H1 (cell line): Measurements from ENCODE around the gene IL9R. TPM values are rescaled to one million over a fixed set of nuclear protein-coding genes. Genes with fewer than 3 reads are reported as not detected.
"Not testable (repeated sequence)": the region's sequence is repeated elsewhere in the genome, so short reads cannot be mapped to it uniquely, and the experiment has no call there.

Source experiments
- CTCF ChIA-PET: fragments of 300-600 bp; sonication (Branson Sonifier 250); formaldehyde crosslinking; loops from one replicate; lab custom pipeline; 2021; ENCODE audit not compliant: partially characterized antibody; lab: Charles Lee
- POLR2A ChIA-PET: fragments of 300-600 bp; sonication (Branson Sonifier 250); formaldehyde crosslinking; loops from one replicate; lab custom pipeline; 2021; ENCODE audit warnings: inconsistent platforms; ENCODE audit not compliant: partially characterized antibody; lab: Charles Lee
- DNase-seq, 2 experiments: peaks; one replicate each; pipeline versions ENCODE4 v3.0.0 to v3.0.0-alpha.2; 2010 to 2022; ENCODE audit warnings: low spot score in 2 of 2, low read depth in 1 of 2, mixed read lengths in 1 of 2
- FAIRE-seq: peaks from 2 replicates; lab custom pipeline; 2011; peaks lifted over from hg19 to GRCh38; lab: Jason Lieb, UNC
- H2AFZ ChIP-seq: 2 replicates; pipeline ENCODE4 v1.8.1; 2012; ENCODE audit warnings: low read length, inconsistent platforms
- H2AK5ac ChIP-seq: 2 replicates; pipeline ENCODE4 v1.6.1; 2013; ENCODE audit warnings: low read depth, low read length
- H2BK120ac ChIP-seq: replicated peaks from 2 replicates; pipeline ENCODE3; 2013; ENCODE audit warnings: low read depth, low read length, inconsistent platforms
- H2BK12ac ChIP-seq: 2 replicates; pipeline ENCODE4 v1.6.1; 2013; ENCODE audit warnings: low read depth, low read length
- H2BK15ac ChIP-seq: 2 replicates; pipeline ENCODE4 v1.6.1; 2013; ENCODE audit warnings: low read length
- H2BK20ac ChIP-seq: 2 replicates; pipeline ENCODE4 v1.6.1; 2013; ENCODE audit warnings: low read length
- H2BK5ac ChIP-seq: 2 replicates; pipeline ENCODE4 v1.6.1; 2013; ENCODE audit warnings: low read depth, low read length
- H3K14ac ChIP-seq: 2 replicates; pipeline ENCODE4 v1.6.1; 2013; ENCODE audit warnings: inconsistent platforms; ENCODE audit not compliant: insufficient read length
- H3K18ac ChIP-seq: 2 replicates; pipeline ENCODE4 v1.6.1; 2013; ENCODE audit warnings: low read length; ENCODE audit errors: extremely low read depth
- H3K23ac ChIP-seq: 2 replicates; pipeline ENCODE4 v1.6.1; 2013; ENCODE audit warnings: inconsistent platforms; ENCODE audit not compliant: insufficient read length
- H3K23me2 ChIP-seq: 2 replicates; pipeline ENCODE4 v1.6.1; 2013; ENCODE audit warnings: low read depth, low read length
- H3K27ac ChIP-seq: 2 replicates; pipeline ENCODE4 v1.6.1; 2011; ENCODE audit warnings: low read depth, low read length, inconsistent platforms
- H3K27me3 ChIP-seq, 4 experiments: replicated peaks in 1 of 4; 1 replicate in 1 of 4; 2 replicates in 3 of 4; pipeline versions ENCODE4 v1.6.1 to v1.8.1; 2011 to 2013; ENCODE audit warnings: low read length in 3 of 4, mild to moderate bottlenecking in 3 of 4, inconsistent platforms in 2 of 4, mixed read lengths in 2 of 4, moderate library complexity in 1 of 4; ENCODE audit not compliant: control insufficient read depth in 3 of 4, insufficient read depth in 3 of 4; ENCODE audit errors: extremely low read depth in 1 of 4
- H3K36me3 ChIP-seq, 4 experiments: 2 replicates each; pipeline versions ENCODE4 v1.6.1 to v1.8.1; 2011 to 2013; ENCODE audit warnings: mild to moderate bottlenecking in 4 of 4, low read length in 3 of 4, moderate library complexity in 2 of 4, control low read depth in 1 of 4, inconsistent platforms in 1 of 4; ENCODE audit not compliant: insufficient read depth in 4 of 4, control insufficient read depth in 2 of 4
- H3K4ac ChIP-seq: replicated peaks from 2 replicates; pipeline ENCODE3; 2013; ENCODE audit warnings: low read length, low read depth, mixed read lengths, inconsistent platforms; ENCODE audit not compliant: insufficient read length
- H3K4me1 ChIP-seq, 4 experiments: replicated peaks in 1 of 4; 1 replicate in 1 of 4; 2 replicates in 3 of 4; pipeline versions ENCODE4 v1.6.1 to v1.8.1; 2011 to 2013; ENCODE audit warnings: low read length in 3 of 4, inconsistent platforms in 2 of 4, mixed read lengths in 1 of 4; ENCODE audit not compliant: insufficient read depth in 4 of 4, control insufficient read depth in 3 of 4
- H3K4me2 ChIP-seq, 2 experiments: 2 replicates each; pipeline versions ENCODE4 v1.6.1 to v1.8.1; 2011 to 2013; ENCODE audit warnings: low read depth in 2 of 2, low read length in 2 of 2, control low read depth in 1 of 2, inconsistent platforms in 1 of 2, mild to moderate bottlenecking in 1 of 2; ENCODE audit not compliant: insufficient read depth in 1 of 2
- H3K4me3 ChIP-seq, 4 experiments: fragments of 200-600, 300-600 bp in 1 of 4; sonication (generic), shearing (Covaris generic), sonication (Bioruptor Twin) in 1 of 4; 2 replicates each; pipeline versions ENCODE4 v1.5.1 to v1.8.1; 2011 to 2016; ENCODE audit warnings: low read length in 4 of 4, low read depth in 3 of 4, control low read depth in 2 of 4, inconsistent platforms in 2 of 4, mild to moderate bottlenecking in 2 of 4, mixed read lengths in 1 of 4, moderate library complexity in 1 of 4; ENCODE audit not compliant: insufficient read depth in 2 of 4; ENCODE audit errors: extremely low read depth in 1 of 4
- H3K56ac ChIP-seq: replicated peaks from 2 replicates; pipeline ENCODE3; 2013; ENCODE audit warnings: low read depth, mild to moderate bottlenecking, mixed read lengths, low read length, inconsistent platforms; ENCODE audit not compliant: insufficient read length
- H3K79me1 ChIP-seq: 2 replicates; pipeline ENCODE4 v1.6.1; 2013; ENCODE audit warnings: low read depth, low read length, control low read depth
- H3K79me2 ChIP-seq, 2 experiments: 2 replicates each; pipeline versions ENCODE4 v1.6.1 to v1.8.1; 2012 to 2013; ENCODE audit warnings: low read length in 2 of 2, mild to moderate bottlenecking in 2 of 2, inconsistent platforms in 1 of 2; ENCODE audit not compliant: insufficient read depth in 2 of 2, control insufficient read depth in 1 of 2
- H3K9ac ChIP-seq, 4 experiments: replicated peaks in 1 of 4; 1 replicate in 1 of 4; 2 replicates in 3 of 4; pipeline versions ENCODE4 v1.6.1 to v1.8.1; 2011 to 2013; ENCODE audit warnings: low read depth in 3 of 4, low read length in 3 of 4, control low read depth in 2 of 4, mild to moderate bottlenecking in 2 of 4, moderate library complexity in 2 of 4, inconsistent platforms in 1 of 4; ENCODE audit errors: extremely low read depth in 1 of 4
- H3K9me3 ChIP-seq, 2 experiments: 2 replicates each; pipeline versions ENCODE4 v1.6.1 to v1.8.1; 2012 to 2013; ENCODE audit warnings: mild to moderate bottlenecking in 2 of 2, moderate library complexity in 2 of 2, control low read depth in 1 of 2, inconsistent platforms in 1 of 2, low read depth in 1 of 2, low read length in 1 of 2, mixed read lengths in 1 of 2; ENCODE audit not compliant: insufficient read depth in 2 of 2
- H4K20me1 ChIP-seq, 2 experiments: replicated peaks in 1 of 2; 2 replicates each; pipeline versions ENCODE3 to v1.8.1; 2011 to 2013; ENCODE audit warnings: inconsistent platforms in 2 of 2, low read length in 2 of 2, mild to moderate bottlenecking in 1 of 2; ENCODE audit not compliant: insufficient read depth in 2 of 2, control insufficient read depth in 1 of 2
- H4K5ac ChIP-seq: 2 replicates; pipeline ENCODE4 v1.6.1; 2013; ENCODE audit warnings: low read length, low read depth, mixed read lengths, inconsistent platforms; ENCODE audit not compliant: insufficient read length
- H4K8ac ChIP-seq: 2 replicates; pipeline ENCODE4 v1.8.0; 2013; ENCODE audit warnings: mild to moderate bottlenecking, moderate library complexity, low read length, inconsistent platforms; ENCODE audit not compliant: insufficient read depth; ENCODE audit errors: extremely low read depth
- H4K91ac ChIP-seq: replicated peaks from 2 replicates; pipeline ENCODE3; 2013; ENCODE audit warnings: low read length, mixed read lengths, inconsistent platforms; ENCODE audit not compliant: insufficient read length
- WGBS, 2 experiments: shearing (Covaris generic) in 1 of 2; methylation state at CpG; one replicate each; pipeline versions ENCODE4 v1.1.6 to v1.1.7; 2013 to 2015; ENCODE audit warnings: low lambda C conversion rate in 2 of 2, mixed read lengths in 2 of 2, inconsistent platforms in 1 of 2, low coverage in 1 of 2, missing lambda C conversion rate in 1 of 2; ENCODE audit not compliant: insufficient replicate concordance in 2 of 2, insufficient coverage in 1 of 2, insufficient read length in 1 of 2; ENCODE audit errors: extremely low coverage in 1 of 2, missing lambda C conversion rate in 1 of 2; 5-methylcytosine and 5-hydroxymethylcytosine counted together
- polyA plus RNA-seq, 7 experiments: library from polyadenylated mRNA; depleted of rRNA in 3 of 7; stranded (reverse) in 5 of 7; unstranded in 2 of 7; fragments of >200 nt in 5 of 7; fragments of 200-250 nt in 2 of 7; gene quantifications; 1 replicate in 5 of 7; 2 replicates in 1 of 7; 4 replicates in 1 of 7; pipeline versions ENCODE4 v1.2.1 to v1.2.3, GENCODE V29; 2011 to 2013; ENCODE audit warnings: missing spikeins in 2 of 7, mixed read lengths in 2 of 7
- total RNA-seq: library from RNA; stranded (reverse); fragmentation: NEBNext Ultra II Directional; extraction: Animal tissue kit (Norgen Biotek cat#: 25700); gene quantifications from 2 replicates; pipeline ENCODE4 v1.2.1, GENCODE V29; 2021

Gene IL9R
- total and polyA plus RNA-seq, 2 of the 8 experiments (the other 6 are each of a cell fraction or from before 2014, with no cell fraction given): 0.14 to 0.28 TPM

DNA sequence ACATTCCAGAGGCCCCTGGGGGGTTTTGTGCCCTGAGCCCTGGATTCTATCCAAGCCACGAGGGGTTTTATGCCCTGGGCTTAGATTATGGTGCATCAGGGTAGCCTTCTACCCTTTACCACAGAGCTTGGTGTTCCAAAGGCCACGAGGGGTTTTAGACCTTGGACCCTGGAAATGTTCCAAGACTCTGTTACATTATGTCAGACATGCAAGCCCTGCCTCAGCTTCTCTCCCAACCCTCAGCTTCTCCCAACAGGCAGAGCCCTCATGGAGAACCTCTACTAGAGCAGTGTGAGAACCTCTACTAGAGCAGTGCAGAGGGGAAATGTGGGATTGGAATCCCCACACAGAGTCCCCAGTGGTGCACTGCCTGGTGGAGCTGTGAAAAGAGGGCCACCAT, 10.5 kb upstream of the IL9R start:
- 57% methylated on average over 2 of the region's 2 CpGs; no CpG with 5 or more reads in 1 of the 2 experiments for WGBS, 2 experiments
- H3K36me3 ChIP-seq, CTCF ChIA-PET: not testable (repeated sequence)

More for the DNA sequence above, 10.5 kb upstream of the IL9R start:
- H2BK120ac ChIP-seq, H3K4me3 ChIP-seq, H3K56ac ChIP-seq, H3K79me1 ChIP-seq, DNase-seq, FAIRE-seq, H3K27ac ChIP-seq, H4K5ac ChIP-seq, H3K4me1 ChIP-seq, H3K4ac ChIP-seq, H2BK15ac ChIP-seq, H3K4me2 ChIP-seq, H3K23ac ChIP-seq, H2AK5ac ChIP-seq, H4K8ac ChIP-seq, H4K91ac ChIP-seq, H2AFZ ChIP-seq, H3K23me2 ChIP-seq, H3K18ac ChIP-seq, H2BK5ac ChIP-seq, H4K20me1 ChIP-seq, H3K79me2 ChIP-seq, H3K14ac ChIP-seq, H2BK12ac ChIP-seq, POLR2A ChIA-PET, H3K9ac ChIP-seq, H2BK20ac ChIP-seq, H3K27me3 ChIP-seq: not testable (repeated sequence)
- peaks cover 49 to 80% of the 10 kb centered on the region in 2 experiments for H3K9me3 ChIP-seq
